GM21367 (cell line): ENCODE data around the gene GNAI2.
"Not testable (repeated sequence)": the region's sequence is repeated elsewhere in the genome, so short reads cannot be mapped to it uniquely, and the experiment has no call there.

Experiments used
- ATAC-seq: cut with Tn5 transposase; IDR thresholded peaks from one replicate; pipeline ENCODE4 v1.9.1; 2021; ENCODE audit not compliant: unreplicated experiment

The GNAI2 gene

DNA sequence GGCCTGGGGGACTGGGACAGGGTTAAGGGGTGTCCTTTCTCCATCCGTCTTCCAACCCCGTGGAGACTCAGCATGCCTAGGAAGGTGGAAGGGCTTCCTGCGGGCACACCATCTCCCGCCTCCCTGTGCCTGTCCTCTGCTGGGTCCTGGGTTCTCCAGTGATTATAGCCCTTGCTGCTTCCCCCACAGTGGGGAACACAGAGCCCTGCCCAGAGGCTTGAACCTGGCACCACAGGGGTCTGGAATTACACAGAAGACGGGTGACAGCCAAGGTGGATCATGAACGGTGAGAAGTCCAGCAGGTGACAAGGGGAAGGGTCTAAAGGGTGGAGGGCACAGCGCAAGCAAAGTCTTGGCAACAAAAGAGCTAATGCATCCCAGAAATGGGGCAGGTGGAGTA lies 26.8 kb downstream of the GNAI2 start:
- no peak for ATAC-seq

DNA sequence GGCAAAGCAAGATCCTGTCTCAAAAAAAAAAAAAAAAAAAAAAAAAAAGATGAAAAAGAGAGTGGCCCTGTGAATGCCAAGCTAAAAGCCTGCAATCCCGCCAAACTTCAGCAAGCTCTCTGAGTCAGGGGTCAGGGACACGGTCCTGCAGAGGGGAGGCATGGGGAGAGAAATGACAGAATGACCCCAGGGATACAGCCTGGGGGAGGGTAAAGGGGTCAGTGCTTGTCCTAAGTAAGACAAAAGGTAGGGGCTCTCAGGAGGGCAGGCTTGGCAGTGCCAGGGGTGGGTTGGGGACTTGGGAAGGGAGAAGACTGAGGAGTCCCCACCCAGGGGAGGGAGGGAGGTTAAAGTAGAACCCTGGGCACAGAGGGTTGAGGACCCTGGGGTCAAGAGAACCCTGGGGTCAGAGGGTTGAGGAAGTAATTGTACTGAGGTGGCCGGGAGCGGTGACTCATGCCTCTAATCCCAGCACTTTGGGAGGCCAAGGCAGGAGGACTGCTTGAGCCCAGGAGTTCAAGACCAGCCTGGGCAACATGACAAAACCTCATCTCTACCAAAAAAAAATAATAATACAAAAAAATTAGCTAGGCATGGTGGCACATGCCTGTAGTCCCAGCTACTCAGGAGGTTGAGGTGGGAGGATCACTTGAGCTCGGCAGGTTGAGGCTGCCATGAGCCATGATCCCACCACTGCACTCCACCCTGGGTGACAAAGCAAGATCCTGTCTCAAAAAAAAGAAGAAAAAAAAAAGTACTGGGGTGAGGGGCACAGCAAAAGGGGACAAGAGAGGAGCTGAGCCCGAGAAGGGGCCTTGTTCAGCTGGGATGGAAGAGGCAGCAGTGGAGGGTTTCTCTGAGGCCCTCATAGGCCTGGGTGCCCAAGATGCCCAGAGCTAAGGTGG lies 27.7 kb downstream of the GNAI2 start:
- ATAC-seq = no peak

DNA sequence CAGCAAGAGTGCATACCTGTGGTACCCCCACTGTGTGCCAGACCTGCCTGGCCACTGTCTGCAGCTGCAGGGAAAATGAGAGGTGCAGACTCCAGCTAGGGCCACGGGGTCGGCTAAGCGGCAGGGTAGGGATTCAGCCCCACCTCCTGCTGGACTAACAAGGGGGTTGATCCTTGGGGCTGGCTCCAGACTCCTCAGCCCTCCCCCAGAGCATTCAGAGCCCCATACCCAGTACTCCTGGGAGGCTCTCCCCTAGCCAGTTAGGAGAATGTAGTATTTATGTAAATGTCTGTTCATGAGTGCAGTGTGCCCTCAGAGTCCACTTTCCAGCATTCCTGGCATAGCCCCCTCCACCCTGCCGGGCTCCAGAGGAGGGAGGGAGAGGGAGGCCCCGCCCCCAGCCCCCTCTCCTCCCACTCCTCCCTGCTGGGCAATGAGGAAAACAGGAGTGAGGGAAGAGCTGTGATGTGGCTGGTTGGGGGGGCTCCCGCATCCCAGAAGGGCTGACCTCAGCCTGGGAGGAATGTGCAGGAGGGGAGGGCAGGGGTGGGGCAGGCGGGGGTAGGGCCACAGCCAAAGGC lies 28.5 kb downstream of the GNAI2 start:
- ATAC-seq = no peak

DNA sequence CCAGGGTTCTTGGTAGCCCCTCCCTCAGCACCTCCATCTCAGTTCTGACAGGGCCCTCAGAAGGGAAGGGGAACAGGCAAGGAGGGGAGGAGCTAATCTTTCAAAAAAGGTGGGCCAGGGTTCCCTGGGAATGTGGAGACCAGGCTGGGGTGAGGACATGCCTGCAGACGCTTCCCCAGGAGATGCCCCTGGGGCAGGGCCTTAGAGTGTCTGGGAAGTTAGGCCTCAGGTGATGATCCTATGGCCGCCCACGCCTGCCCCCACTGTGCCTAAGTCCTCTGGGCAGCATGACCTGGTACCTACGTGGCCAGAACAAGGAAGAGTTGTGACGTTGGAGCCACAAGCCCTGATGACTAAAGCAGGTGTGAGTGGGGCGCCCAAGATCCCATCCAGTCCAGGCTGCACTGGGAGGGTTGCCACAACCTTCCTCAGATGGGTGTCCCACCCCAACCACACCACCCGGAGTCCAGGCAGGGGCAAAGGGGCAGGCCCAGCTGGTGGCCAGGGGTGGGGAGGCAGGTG lies 29.0 kb downstream of the GNAI2 start:
- no peak for ATAC-seq

DNA sequence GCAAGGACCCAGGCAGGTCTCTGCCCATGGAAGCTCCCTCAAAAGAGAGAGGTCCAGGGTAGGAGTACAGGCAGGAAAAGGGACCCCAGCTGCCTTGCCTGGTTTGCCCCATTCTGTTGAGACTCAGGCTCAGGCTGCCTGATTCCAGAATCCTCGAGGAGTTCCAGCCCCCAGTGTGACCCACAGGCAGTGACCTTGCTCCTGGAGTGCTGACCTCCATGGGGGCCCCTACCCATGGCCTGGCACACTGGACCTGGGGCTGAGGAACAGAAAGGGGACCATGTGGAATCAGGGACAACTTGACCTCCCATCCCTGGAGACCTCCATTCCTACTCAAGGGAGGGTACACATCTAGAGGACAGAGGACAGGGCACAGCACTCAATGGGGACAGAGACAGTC lies 29.6 kb downstream of the GNAI2 start:
- no peak for ATAC-seq

DNA sequence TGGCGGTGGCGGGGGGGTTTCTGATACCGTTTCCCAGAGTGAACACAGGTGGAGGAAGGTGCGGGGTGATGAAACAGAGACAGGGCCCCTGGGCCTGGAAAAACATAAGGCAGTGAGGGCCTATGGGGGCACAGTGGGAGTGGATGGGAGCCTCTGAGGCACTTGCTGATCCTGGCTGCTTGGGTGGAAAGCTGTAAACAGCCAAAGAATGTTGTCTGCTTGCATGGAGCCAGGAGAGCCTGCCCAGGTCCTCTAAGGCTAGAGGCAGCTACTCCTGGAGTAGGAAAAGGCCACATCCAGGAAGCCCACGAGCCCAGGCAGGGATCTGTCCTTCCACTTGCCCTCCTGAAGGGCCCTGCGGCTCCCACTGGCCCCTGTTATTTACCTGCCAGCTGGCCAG lies 30.0 kb downstream of the GNAI2 start:
- ATAC-seq = no peak

DNA sequence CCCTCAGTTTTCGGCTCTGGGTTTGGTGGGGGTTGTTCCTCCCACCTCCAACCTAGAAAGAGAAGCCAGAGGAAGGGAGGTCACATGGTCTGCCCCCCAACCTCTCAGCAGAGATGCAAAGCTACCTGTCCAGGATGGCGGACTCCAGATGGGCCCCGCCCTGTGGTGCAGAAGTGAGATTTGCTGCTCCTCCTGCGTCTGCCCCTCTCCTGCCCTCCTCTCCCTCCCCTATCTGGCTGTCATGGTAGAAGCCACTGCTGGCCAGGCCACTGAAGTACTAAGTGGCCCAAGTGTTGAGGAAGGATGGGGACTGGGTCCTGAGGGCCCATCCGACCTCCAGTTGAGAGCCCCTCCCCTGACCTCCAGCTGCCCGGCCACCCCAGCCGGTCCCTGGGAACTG lies 30.8 kb downstream of the GNAI2 start:
- no peak for ATAC-seq

DNA sequence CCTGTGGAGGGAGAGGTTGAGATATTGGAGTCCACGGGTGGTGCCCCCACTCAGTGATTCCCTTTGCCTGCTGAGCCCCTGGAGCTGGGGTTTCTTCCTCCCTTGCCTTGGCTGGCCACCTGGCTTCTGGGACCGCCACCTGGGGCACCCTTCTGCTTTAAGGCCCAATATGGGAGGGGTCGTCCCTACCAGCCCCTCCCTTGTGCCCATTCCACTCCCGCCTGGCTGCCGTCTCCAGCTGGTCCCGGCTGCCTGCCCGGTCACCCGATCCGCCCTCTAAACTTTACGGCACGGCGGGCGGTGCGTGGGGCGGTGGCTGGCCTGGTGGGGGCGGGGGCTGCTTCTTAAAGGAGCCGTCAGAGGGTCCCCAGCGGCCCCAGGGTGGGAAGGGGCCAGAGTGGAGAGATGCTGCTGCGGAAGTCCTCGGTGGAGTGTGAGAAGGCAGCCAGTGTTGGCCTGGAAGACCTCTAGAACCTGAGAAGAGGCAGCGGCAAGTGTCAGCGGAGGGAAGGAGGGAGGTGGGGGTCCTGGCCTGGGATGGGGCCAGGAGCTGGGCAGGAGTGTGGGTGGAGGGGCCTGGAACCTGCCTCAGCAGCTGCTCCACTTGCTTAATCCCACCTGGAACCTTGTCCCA lies 31.4 kb downstream of the GNAI2 start:
- ATAC-seq = no peak

DNA sequence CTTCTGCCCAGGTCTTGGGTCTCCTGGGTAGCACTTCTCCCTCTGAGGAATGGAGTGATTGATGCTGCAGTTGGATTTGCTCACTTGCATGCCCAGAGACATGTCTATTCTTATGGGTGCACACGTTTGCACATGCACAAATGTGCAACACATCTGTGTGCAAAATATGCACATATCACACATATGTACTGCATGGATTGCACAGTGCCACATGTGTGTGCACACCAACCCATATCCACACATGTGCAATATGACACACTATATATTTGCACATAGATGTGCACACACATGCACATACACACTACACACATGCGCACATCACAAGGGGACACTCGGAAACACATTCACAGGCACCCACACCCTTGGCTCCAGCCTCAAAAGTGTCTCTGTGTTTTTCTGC lies 32.3 kb downstream of the GNAI2 start:
- ATAC-seq = no peak

DNA sequence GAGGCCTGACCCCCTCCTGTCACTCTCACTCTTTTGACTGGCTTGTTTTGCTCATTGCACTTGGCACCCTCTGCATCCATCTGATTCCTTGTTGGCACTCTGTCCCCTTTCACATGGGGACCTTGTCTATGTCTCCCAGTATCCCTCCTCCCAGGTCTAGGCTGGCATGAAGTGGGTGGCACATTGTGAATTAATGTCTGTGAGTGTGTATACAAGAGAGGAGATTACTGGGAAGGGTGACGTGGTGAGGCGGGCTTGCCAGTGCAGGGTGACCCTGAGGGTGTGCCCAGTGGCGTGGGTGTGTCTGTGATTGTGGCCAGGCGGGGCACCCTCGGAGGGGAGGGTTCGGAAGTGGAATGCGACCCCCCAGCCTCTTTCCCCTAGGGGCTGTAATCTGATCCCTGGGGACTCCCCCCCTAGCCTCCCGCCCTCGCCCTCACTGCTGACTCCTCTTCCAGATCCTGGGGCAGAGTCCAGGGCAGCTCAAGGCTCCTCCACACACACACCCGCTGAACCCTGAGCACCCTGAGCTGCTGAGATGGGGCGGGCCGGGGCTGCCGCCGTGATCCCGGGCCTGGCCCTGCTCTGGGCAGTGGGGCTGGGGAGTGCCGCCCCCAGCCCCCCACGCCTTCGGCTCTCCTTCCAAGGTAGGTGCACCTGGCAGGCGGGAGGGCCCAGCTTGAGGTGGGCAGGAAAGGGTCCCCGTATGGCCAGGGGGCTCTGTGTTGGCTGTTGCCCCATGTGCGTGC lies 32.9 kb downstream of the GNAI2 start, which contains the start of gene SEMA3B:
SEMA3B (plus strand) TSS at position 445 of the 749 bp plus-strand sequence; CDS start at position 539, 94 bp downstream.
- ATAC-seq = no peak

DNA sequence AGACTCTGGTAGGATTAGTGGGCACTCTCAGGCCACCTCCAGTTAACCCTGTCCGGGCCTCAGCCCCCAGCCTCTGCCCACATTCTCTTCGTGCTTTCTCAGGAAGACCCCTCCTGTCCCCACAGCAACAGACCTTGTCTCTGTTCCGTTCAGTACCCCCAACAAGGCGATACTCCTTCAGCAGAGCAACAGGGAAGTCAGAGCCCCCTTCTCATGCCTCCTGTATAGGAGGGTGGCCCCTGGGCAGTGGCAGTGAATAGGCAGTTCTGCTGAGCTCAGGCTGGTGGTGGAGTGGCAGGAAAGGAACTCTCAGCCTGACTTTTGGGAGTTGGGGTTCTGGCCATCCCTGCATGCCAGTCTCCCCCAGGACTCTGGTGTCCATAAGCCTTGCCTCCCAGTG lies 33.5 kb downstream of the GNAI2 start:
- ATAC-seq = no peak

DNA sequence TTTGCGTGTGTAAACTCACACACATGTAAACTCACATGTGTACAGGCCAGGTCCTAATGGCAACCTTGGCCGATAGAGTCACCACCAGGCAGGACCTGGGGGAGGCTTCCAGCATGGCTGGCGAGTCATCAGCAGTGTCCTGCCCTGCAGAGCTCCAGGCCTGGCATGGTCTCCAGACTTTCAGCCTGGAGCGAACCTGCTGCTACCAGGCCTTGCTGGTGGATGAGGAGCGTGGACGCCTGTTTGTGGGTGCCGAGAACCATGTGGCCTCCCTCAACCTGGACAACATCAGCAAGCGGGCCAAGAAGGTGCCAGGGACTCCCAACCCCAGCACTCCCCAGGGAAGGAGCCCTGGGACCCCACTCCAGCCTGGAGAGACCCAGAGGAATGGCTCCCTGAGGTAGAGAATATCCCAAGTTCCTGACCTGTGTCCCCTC lies 34.0 kb downstream of the GNAI2 start:
- ATAC-seq = no peak

DNA sequence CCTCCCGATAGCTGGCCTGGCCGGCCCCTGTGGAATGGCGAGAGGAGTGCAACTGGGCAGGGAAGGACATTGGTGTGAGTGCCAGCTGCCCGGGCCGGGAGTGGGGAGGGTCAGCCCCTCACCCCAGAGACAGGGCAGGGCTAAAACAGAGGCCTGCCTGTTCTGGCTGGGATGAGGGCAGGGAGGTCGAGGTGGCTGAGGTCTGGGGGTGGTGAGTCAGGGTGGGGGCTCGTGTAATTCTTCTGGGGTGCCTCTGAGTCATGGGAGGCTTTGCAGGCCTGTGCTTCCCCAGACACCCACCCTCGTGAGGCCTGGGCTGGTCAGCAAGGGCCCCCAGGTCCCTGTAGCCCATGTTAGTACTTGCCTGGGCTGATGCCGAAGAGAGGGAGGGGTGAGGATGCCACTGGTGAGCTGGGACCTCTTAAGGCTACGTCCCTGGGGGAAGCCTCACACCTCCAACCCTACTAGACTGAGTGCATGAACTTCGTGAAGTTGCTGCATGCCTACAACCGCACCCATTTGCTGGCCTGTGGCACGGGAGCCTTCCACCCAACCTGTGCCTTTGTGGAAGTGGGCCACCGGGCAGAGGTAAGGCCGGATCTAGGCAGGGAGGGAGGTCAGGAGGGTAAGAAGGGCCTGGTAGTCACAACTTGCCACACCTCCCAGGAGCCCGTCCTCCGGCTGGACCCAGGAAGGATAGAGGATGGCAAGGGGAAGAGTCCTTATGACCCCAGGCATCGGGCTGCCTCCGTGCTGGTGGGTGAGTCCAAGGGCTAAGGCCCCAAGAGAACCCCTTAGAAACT lies 34.6 kb downstream of the GNAI2 start:
- no peak for ATAC-seq

DNA sequence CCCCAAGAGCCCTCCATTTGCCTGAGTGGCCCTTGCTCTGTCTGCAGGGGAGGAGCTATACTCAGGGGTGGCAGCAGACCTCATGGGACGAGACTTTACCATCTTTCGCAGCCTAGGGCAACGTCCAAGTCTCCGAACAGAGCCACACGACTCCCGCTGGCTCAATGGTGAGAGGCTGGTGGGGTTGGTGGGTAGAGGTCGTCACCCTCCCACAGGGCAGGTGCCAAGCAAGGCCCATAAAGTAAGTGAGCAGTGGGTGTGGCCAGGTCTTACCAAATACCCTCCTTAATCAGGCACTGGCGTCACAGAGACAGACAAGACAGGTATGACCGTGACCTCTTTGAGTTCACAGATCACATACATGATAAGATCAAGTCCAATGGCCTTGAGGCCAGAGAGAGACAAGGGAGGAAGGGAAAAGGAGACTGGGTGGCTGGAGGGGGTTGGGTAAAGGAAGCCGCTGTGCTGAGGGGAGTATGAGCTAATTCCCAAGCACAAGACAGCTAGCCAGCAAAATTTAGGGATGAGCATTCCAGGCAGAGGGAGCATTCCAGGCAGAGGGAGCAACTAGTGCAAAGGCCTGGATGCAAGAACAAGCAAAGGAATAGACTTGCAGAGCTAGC lies 35.4 kb downstream of the GNAI2 start:
- ATAC-seq = no peak

DNA sequence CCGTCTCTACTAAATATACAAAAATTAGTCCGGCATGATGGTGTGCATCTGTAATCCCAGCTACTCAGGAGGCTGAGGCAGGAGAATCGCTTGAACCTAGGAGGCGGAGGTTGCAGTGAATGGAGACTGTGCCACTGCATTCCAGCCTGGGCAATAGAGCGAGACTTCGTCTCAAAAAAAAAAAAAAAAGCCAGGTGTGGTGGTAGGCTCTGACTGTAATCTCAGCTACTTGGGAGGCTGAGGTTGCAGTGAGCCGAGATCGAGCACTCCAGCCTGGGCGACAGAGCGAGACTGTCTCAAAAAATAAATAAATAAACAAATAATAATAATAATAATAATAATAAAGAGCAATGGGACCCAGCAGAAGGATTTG lies 36.5 kb downstream of the GNAI2 start:
- not testable (repeated sequence) for ATAC-seq

DNA sequence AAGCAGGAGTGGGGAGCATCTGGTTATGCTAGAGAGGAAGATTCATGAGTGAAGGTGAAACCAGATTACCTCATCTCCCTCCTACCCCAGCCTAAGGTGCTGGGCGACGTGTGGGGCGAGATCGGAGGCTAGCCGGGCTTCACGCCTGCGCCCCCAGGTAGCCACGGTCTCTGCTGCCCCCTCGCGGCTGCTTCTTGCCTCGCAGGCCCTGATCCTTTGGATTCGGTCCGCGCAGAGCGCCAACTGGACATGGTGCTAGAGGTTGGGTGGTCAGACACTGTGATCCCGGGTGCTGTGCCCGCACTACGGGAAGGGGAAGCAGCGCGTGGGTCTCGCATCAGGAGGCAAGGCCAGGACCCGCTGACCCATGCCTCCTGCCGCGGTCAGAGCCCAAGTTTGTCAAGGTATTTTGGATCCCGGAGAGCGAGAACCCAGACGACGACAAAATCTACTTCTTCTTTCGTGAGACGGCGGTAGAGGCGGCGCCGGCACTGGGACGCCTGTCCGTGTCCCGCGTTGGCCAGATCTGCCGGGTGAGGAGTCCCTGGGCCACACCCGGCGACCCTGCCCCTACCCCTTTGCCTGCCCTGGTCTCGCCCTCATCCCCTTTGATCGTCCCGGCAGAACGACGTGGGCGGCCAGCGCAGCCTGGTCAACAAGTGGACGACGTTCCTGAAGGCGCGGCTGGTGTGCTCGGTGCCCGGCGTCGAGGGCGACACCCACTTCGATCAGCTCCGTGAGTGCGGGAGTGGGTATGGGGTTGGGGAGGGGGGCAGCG lies 37.1 kb downstream of the GNAI2 start:
- ATAC-seq = no peak

DNA sequence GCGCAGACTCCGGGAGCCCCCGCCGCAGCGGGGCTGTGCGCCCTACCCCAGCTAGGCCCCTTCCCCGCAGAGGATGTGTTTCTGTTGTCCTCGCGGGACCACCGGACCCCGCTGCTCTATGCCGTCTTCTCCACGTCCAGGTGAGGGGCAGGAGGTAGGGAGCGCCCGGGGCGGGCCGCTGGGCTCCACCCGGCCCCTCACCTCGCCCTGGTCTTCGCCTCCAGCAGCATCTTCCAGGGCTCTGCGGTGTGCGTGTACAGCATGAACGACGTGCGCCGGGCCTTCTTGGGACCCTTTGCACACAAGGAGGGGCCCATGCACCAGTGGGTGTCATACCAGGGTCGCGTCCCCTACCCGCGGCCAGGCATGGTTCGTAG lies 37.7 kb downstream of the GNAI2 start:
- no peak for ATAC-seq

DNA sequence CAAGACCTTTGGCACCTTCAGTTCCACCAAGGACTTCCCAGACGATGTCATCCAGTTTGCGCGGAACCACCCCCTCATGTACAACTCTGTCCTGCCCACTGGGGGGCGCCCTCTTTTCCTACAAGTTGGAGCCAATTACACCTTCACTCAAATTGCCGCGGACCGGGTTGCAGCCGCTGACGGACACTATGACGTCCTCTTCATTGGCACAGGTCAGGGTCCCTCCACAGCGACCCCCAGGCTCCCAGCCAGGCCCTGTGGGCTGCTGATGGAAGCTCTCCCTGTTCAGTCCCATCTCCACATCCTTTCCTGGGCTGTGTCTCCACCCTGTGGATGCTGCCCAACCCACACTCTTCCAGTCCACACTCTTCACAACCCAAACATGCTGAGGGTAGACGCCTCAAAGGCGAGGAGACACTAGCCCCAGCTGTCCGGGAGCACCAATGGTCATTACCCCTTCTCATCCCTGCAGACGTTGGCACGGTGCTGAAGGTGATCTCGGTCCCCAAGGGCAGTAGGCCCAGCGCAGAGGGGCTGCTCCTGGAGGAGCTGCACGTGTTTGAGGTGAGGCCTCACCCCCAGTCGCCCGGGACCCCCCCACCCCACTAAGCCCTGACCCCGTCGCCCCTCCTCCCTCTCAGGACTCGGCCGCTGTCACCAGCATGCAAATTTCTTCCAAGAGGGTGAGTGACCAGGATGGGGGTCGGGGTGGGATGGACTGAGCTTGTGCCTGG lies 38.5 kb downstream of the GNAI2 start:
- no peak for ATAC-seq
